Liver (tissue), 9 donors: ENCODE measurements around the gene CNOT3. TPM values are rescaled to one million over a fixed set of nuclear protein-coding genes. Genes with fewer than 3 reads are reported as not detected.
"Not testable (repeated sequence)": the region's sequence is repeated elsewhere in the genome, so short reads cannot be mapped to it uniquely, and the experiment has no call there.

Source experiments
- DNase-seq: peaks from one replicate; pipeline ENCODE4 v3.0.0-alpha.2; 2017; ENCODE audit warnings: low spot score
- H3K27ac ChIP-seq, 2 donors: one replicate each; pipeline ENCODE4 v1.7.0; 2013; ENCODE audit warnings: inconsistent platforms in 2 of 2, low read length in 2 of 2, control low read depth in 1 of 2, low read depth in 1 of 2, mild to moderate bottlenecking in 1 of 2
- H3K27me3 ChIP-seq, 4 donors: one replicate each; pipeline versions ENCODE4 v1.6.1 to v1.7.0; 2013; ENCODE audit warnings: low read length in 3 of 4, inconsistent platforms in 1 of 4, mild to moderate bottlenecking in 1 of 4, moderate library complexity in 1 of 4; ENCODE audit not compliant: control insufficient read depth in 4 of 4, insufficient read depth in 4 of 4
- H3K36me3 ChIP-seq, 4 donors: one replicate each; pipeline versions ENCODE4 v1.6.1 to v1.7.0; 2013; ENCODE audit warnings: low read length in 3 of 4, mild to moderate bottlenecking in 3 of 4, low read depth in 1 of 4, moderate library complexity in 1 of 4; ENCODE audit not compliant: control insufficient read depth in 4 of 4, insufficient read depth in 3 of 4
- H3K4me1 ChIP-seq, 4 donors: one replicate each; pipeline versions ENCODE4 v1.6.1 to v1.7.0; 2013; ENCODE audit warnings: low read length in 3 of 4, mild to moderate bottlenecking in 3 of 4, moderate library complexity in 1 of 4; ENCODE audit not compliant: control insufficient read depth in 4 of 4, insufficient read depth in 4 of 4
- H3K4me3 ChIP-seq, 3 donors: one replicate each; pipeline versions ENCODE4 v1.6.1 to v1.7.0; 2013; ENCODE audit warnings: low read length in 3 of 3, control low read depth in 1 of 3, low read depth in 1 of 3, mild to moderate bottlenecking in 1 of 3
- H3K9ac ChIP-seq, 2 donors: one replicate each; pipeline ENCODE4 v1.7.0; 2013; ENCODE audit warnings: low read length in 2 of 2, mild to moderate bottlenecking in 2 of 2, moderate library complexity in 2 of 2, control low read depth in 1 of 2, low read depth in 1 of 2
- H3K9me3 ChIP-seq, 4 donors: one replicate each; pipeline versions ENCODE4 v1.6.1 to v1.7.0; 2013; ENCODE audit warnings: low read length in 3 of 4; ENCODE audit not compliant: control insufficient read depth in 4 of 4
- ATF3 ChIP-seq: IDR thresholded peaks from 2 replicates; pipeline ENCODE4 v1.6.1; 2016; ENCODE audit warnings: antibody characterized with exemption
- CTCF ChIP-seq: fragments of 150-350 bp; IDR thresholded peaks from 2 replicates; pipeline ENCODE4 v1.5.1; 2017; ENCODE audit warnings: improper control_type of control experiment, low read depth, low read length; ENCODE audit not compliant: missing input control
- EGR1 ChIP-seq, 2 donors: IDR thresholded peaks; 2 replicates each; pipeline ENCODE4 v1.6.1; 2016 to 2018; ENCODE audit warnings: antibody characterized with exemption in 2 of 2, low read depth in 2 of 2
- FOXA1 ChIP-seq: IDR thresholded peaks from 2 replicates; pipeline ENCODE4 v1.6.1; 2016; ENCODE audit warnings: antibody characterized with exemption
- GABPA ChIP-seq, 2 donors: IDR thresholded peaks in 1 of 2; conservative IDR thresholded peaks in 1 of 2; 2 replicates each; pipeline ENCODE4 v1.6.1; 2016; ENCODE audit warnings: antibody characterized with exemption in 2 of 2, mild to moderate bottlenecking in 1 of 2, moderate library complexity in 1 of 2
- HNF4A ChIP-seq, 2 donors: conservative IDR thresholded peaks; 2 replicates each; pipeline ENCODE4 v1.6.1; 2016; ENCODE audit warnings: antibody characterized with exemption in 2 of 2, mild to moderate bottlenecking in 2 of 2
- HNF4G ChIP-seq: IDR thresholded peaks from 2 replicates; pipeline ENCODE4 v1.6.1; 2016; ENCODE audit warnings: antibody characterized with exemption
- JUND ChIP-seq, 2 donors: IDR thresholded peaks; 2 replicates each; pipeline ENCODE4 v1.6.1; 2016; ENCODE audit warnings: antibody characterized with exemption in 2 of 2
- RAD21 ChIP-seq, 2 donors: IDR thresholded peaks; 2 replicates each; pipeline ENCODE4 v1.6.1; 2016; ENCODE audit warnings: antibody characterized with exemption in 2 of 2, mild to moderate bottlenecking in 2 of 2
- RXRA ChIP-seq, 2 donors: IDR thresholded peaks; 2 replicates each; pipeline ENCODE4 v1.6.1; 2017 to 2018; ENCODE audit warnings: antibody characterized with exemption in 2 of 2, mild to moderate bottlenecking in 1 of 2
- SP1 ChIP-seq: IDR thresholded peaks from 2 replicates; pipeline ENCODE4 v1.6.1; 2018; ENCODE audit warnings: antibody characterized with exemption, mild to moderate bottlenecking
- TAF1 ChIP-seq: conservative IDR thresholded peaks from 2 replicates; pipeline ENCODE4 v1.6.1; 2016; ENCODE audit warnings: antibody characterized with exemption, mild to moderate bottlenecking
- WGBS: extraction: QIAGEN DNeasy Blood & Tissue Kit; methylation state at CpG from one replicate; pipeline ENCODE4 v1.1.7; 2013; 5-methylcytosine and 5-hydroxymethylcytosine counted together
- polyA plus RNA-seq, 2 donors: library from polyadenylated mRNA; stranded (reverse) in 1 of 2; unstranded in 1 of 2; fragments of 200-250 nt in 1 of 2; fragments of >200 nt in 1 of 2; fragmentation: Nextera tagmentation in 1 of 2; extraction: Ambion mirVana in 1 of 2; gene quantifications; one replicate each; pipeline versions ENCODE4 v1.2.1 to v1.2.3, GENCODE V29; 2013 to 2015
- total RNA-seq, 2 donors: library from RNA; depleted of rRNA; stranded (reverse); fragments of >200 nt; gene quantifications; one replicate each; pipeline ENCODE4 v1.2.3, GENCODE V29; 2014
- TF ChIP-seq, protein P1 (sequence below): IDR thresholded peaks from 2 replicates; pipeline ENCODE4 v1.6.1; 2016; ENCODE audit warnings: antibody characterized with exemption
- TF ChIP-seq, protein P2 (sequence below): IDR thresholded peaks from 2 replicates; pipeline ENCODE4 v1.6.1; 2016; ENCODE audit warnings: antibody characterized with exemption
- donor health status: healthy.
- donor health status: healthy.
- donor health status: healthy.
- donor health status: healthy.
- donor health status: healthy.

The CNOT3 gene
- total and polyA plus RNA-seq, 4 donors: 3.7 to 13.0 (median 9.1) TPM

GRCh38 chr19:54179921-54180461 lies 42.4 kb downstream of the CNOT3 start:
- TF ChIP-seq EGR1 (IDR thresholded peaks at IDR 0.05; ENCODE audit: low read depth in 2 of 2) (no peak), RAD21 (IDR thresholded peaks at IDR 0.05) (peak in 1 of 2 donors; percentile 35)
- H3K4me1 ChIP-seq: no peaks in the 10 kb centered on the region
- H3K27ac ChIP-seq: no peak overlapping the region
- WGBS: 74% methylated on average over 10 of the region's 10 CpGs
- no peak overlapping the region for H3K9ac ChIP-seq
- H3K27me3 ChIP-seq: no peaks in the 10 kb centered on the region
- no peak for DNase-seq
- no peak overlapping the region for H3K4me3 ChIP-seq
- peaks cover 0 to 16% (median 6%) of the 10 kb centered on the region in 4 donors for H3K36me3 ChIP-seq
- H3K9me3 ChIP-seq: no peaks in the 10 kb centered on the region

- Histone ChIP-seq H3K4me1 (no peaks in the 10 kb centered on the region), H3K27me3 (no peaks in the 10 kb centered on the region), H3K4me3 (no peak overlapping the region), H3K9me3 (no peaks in the 10 kb centered on the region), H3K9ac (no peak overlapping the region), H3K27ac (no peak overlapping the region), H3K36me3 (peaks cover 0 to 16% (median 6%) of the 10 kb centered on the region in 4 donors)
- DNase-seq: no peak
- no peak for TF ChIP-seq JUND (IDR thresholded peaks at IDR 0.05)
- no peak for TF ChIP-seq TAF1
- TF ChIP-seq, protein P1, sequence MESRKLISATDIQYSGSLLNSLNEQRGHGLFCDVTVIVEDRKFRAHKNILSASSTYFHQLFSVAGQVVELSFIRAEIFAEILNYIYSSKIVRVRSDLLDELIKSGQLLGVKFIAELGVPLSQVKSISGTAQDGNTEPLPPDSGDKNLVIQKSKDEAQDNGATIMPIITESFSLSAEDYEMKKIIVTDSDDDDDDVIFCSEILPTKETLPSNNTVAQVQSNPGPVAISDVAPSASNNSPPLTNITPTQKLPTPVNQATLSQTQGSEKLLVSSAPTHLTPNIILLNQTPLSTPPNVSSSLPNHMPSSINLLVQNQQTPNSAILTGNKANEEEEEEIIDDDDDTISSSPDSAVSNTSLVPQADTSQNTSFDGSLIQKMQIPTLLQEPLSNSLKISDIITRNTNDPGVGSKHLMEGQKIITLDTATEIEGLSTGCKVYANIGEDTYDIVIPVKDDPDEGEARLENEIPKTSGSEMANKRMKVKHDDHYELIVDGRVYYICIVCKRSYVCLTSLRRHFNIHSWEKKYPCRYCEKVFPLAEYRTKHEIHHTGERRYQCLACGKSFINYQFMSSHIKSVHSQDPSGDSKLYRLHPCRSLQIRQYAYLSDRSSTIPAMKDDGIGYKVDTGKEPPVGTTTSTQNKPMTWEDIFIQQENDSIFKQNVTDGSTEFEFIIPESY: no peak
- TF ChIP-seq EGR1 (IDR thresholded peaks at IDR 0.05; ENCODE audit: low read depth in 2 of 2): no peak
- TF ChIP-seq HNF4A (conservative IDR thresholded peaks at IDR 0.05): no peak
- TF ChIP-seq GABPA (IDR thresholded peaks at IDR 0.05 in 1 of 2, conservative IDR thresholded peaks at IDR 0.05 in 1 of 2): no peak
- TF ChIP-seq FOXA1: no peak
- no peak for TF ChIP-seq RAD21 (IDR thresholded peaks at IDR 0.05)
- no peak for TF ChIP-seq RXRA (IDR thresholded peaks at IDR 0.05)
- TF ChIP-seq, protein P2, sequence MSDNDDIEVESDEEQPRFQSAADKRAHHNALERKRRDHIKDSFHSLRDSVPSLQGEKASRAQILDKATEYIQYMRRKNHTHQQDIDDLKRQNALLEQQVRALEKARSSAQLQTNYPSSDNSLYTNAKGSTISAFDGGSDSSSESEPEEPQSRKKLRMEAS: no peak
- TF ChIP-seq HNF4G: no peak
- no peak for TF ChIP-seq ATF3
- TF ChIP-seq CTCF: no peak
- TF ChIP-seq SP1: no peak
- 96% methylated on average over 37 of the region's 37 CpGs for WGBS
Measured at GRCh38 chr19:54180691-54181091, 43.1 kb downstream of the CNOT3 start.

DNA sequence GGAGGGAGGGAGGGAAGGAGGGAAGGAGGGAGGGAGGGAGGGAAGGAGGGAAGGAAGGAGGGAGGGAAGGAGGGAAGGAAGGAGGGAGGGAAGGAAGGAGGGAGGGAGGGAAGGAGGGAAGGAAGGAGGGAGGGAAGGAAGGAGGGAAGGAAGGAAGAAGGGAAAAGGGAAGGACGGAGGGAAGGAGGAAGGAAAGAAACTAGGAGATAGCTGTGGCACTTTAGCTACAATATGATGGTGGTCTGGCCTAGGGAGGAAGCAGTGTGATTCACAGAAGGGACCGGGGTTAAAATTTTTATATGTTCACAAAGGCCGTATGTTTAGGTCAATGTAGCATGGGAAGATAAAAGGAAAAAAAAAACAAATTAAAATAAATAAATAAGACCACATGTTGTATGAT lies 44.3 kb downstream of the CNOT3 start:
- peaks cover 0 to 11% (median 6%) of the 10 kb centered on the region in 4 donors for H3K36me3 ChIP-seq

More for the DNA sequence above, 44.3 kb downstream of the CNOT3 start:
- not testable (repeated sequence) for H3K27ac ChIP-seq, H3K27me3 ChIP-seq, H3K9ac ChIP-seq, H3K4me3 ChIP-seq, DNase-seq, H3K9me3 ChIP-seq, H3K4me1 ChIP-seq
- WGBS: 89% methylated on average over 3 of the region's 3 CpGs
